Activated CD8-positive, alpha-beta memory T cell treated with anti-CD3 and anti-CD28 coated beads for 4 hours (primary cell): ENCODE measurements around the gene PJA2.

Experiments
- DNase-seq, 2 donors: peaks; one replicate each; pipeline ENCODE4 v3.0.0-alpha.2; 2020; ENCODE audit warnings: low read depth in 2 of 2

Gene PJA2

GRCh38 chr5:109350537-109351270 lies 59.1 kb downstream of the PJA2 start:
- DNase-seq, result no peak

DNA sequence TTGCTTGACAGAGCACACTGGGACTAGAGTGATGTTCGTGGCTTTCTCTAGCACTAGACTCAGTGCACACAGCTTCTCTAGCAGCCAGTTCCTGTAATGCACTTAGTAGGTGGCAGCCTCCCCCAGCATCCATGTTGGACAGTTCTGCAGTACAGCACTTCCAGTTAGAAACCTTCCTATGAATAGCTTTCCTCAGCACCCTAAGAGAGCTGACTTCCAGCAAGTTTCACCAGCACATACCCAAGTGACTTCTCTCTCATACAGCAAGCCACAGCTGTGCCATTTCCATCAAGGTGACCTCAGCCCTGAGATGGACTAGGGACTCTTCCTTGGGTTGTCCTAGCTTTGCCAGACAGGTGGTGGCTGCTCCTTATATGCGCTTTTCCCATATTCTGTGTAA lies 60.4 kb downstream of the PJA2 start:
- no peak for DNase-seq

- no peak for DNase-seq
Observed at GRCh38 chr5:109347252-109347888, 62.4 kb downstream of the PJA2 start.

- DNase-seq, result no peak
Observed at GRCh38 chr5:109345699-109346098, 64.1 kb downstream of the PJA2 start.

- no peak for DNase-seq
Observed at GRCh38 chr5:109340351-109340750, 69.4 kb downstream of the PJA2 start.

- no peak for DNase-seq
Observed at GRCh38 chr5:109335114-109335513, 74.7 kb downstream of the PJA2 start.

DNA sequence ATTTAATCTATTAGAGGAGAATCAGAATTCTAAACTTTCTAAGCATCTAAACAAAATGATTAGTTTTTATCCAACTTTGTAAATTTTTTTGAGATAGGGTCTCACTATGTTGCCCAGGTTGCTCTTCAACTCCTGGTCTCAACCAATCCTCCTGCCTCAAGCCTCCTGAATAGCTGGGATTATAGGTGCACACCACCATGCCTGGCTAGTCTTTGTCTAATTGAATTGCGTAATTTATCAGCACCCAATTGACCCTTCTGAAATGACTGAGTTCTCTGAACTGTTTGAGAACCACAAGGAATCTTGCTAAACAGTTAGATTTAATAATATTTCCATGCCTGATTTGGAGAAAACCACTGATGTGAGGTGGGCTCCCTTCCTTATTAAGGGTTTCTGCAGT lies 75.7 kb downstream of the PJA2 start:
- no peak for DNase-seq

- no peak for DNase-seq
Observed at GRCh38 chr5:109329333-109330237, 80.2 kb downstream of the PJA2 start.

DNA sequence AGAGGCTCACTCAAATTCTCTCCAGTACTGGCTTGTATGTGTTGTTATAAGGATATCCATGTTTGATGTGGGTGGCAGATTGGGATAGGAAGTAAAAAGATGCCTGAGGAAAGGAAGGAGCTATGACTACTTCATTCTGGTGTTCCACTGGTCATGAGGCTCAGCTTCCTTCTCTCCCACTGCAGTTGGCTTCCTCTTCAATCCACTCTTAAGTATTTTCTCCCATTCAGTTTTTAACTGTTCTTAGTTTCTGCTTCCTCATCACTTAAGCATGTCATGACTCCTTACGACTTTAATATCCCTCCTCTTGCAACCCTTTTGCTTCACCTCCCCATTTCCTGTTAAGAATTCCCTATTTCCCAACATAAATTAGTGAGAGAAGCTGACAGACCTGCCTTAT lies 81.1 kb downstream of the PJA2 start:
- DNase-seq, result no peak

GRCh38 chr5:109327570-109327969 lies 82.2 kb downstream of the PJA2 start:
- DNase-seq, result no peak

- no peak for DNase-seq
Observed at GRCh38 chr5:109326919-109327318, 82.9 kb downstream of the PJA2 start.

- no peak for DNase-seq
Observed at GRCh38 chr5:109325456-109325855, 84.3 kb downstream of the PJA2 start.

GRCh38 chr5:109324931-109325330 lies 84.8 kb downstream of the PJA2 start:
- no peak for DNase-seq

DNA sequence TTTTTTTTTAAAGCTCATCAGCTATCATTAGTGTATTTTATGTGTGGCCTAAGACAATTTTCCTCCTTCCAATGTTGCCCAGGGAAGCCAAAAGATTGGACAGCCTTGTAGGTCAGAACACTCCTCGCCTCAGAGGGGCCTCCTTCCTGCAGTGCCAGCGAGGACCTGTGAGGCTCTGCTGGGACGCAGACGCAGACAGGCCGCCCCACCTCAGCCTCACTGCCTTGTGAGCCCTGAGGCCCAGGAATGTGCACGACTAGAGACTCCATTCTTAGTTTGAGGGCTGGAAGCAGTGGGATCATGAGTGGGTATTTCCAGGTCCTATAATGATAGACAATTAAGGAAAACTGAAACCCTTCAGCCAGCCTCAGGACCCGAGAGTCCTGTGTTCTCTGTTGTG lies 85.4 kb downstream of the PJA2 start:
- DNase-seq, result no peak

DNA sequence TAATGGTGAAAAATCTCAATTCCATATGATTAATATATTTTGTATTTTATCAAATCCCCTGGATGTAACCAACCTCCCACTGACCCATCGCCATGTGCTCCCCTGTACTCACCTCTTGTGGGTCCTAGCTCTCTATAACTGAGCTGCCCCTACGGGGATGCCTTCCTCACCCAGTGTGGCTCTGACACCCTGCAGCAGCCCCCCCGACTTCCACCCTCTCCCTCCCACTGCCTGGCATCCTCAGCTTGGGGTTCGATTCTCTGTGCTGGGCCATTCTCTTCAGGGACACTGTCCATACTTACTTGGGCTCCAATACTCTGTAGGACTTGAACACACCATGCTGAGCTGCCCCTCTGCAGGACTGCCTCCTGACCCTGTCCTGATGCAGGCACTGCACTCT lies 87.1 kb downstream of the PJA2 start:
- no peak for DNase-seq

DNA sequence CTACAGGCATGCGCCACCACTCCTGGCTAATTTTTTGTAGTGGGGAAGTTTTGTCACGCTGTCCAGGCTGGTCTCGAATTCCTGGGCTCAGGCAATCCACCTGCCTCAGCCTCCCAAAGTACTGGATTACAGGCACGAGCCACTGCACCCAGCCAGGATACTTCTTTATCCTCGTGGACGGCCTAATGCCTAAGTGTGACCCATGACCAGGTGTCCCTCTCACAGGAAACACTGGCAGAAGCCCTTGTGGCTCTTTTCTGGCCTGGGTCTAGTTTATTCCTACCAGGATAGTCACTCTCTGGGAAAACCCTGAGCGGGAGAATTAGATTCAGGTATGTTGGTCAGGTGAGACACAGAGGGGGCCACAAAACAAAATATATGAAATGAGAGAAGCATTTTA lies 90.4 kb downstream of the PJA2 start:
- no peak for DNase-seq

DNA sequence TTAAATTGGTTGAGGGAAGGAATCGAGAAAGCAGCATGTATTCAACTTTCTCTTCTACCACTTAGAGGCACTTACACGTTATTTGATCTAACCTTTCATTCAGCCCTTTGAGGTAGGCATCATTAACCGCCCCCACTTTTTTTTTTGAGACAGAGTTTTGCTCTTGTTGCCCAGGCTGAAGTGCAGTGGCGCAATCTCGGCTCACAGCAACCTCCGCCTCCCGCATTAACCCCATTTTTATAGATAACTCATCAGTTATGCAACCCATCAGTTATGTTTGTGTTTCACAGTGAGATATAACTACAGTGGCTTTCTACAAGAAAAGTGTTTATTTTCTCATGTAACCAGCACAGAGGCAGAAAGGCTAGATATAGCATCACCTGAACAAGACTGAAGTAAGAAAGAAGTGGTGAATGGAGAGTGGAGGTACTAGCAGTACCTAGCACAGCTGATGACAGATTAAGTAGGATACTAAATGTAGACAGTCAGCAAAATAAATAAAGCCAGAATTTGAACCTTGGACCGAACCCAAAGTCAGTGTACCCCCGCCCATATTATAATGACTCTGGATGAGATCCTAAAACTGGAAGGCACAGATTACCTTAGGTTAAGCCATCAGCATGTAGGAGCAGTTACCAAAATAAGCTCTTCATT lies 91.2 kb downstream of the PJA2 start:
- no peak for DNase-seq

DNA sequence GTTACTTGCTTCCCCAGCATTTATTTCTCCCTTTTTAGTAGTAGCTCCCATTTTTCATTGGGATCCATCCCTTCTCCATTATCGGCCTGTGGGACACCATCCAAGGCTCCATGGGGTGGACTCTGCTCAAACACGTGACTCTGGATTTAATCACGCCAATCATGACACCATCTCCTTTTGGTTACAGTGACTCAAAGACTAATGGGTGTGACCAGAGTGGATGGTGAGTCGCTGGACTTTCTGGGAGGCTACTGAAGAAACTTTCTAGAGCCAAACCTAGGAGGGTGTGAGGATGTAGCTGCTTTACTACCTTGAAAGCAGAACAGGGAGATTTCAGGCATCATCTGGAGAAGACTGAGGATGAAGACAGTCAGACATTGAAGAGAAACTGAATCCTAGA lies 93.1 kb downstream of the PJA2 start:
- DNase-seq, result no peak

- DNase-seq, result no peak
Observed at GRCh38 chr5:109315245-109315644, 94.5 kb downstream of the PJA2 start.

GRCh38 chr5:109313127-109313526 lies 96.6 kb downstream of the PJA2 start:
- no peak for DNase-seq

DNA sequence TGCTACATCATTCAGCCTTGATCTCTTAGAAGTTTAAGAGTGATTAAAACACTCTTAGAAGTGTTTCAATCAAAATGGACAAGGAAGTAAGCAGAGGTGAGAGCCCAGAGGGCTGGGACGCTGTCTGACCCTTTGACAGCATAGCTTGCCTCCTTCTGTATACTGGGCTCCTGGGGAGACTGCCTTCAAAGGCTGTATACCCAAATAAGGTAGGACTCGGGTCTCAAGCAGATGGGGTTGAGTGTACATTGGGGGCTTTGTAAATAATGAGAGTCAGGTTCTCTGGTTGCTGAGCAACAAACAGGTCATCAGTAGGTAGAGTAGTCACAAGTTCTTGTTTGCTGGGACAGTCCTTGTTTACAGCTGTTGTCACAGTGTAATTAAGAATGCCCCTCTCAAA lies 97.1 kb downstream of the PJA2 start:
- no peak for DNase-seq

DNA sequence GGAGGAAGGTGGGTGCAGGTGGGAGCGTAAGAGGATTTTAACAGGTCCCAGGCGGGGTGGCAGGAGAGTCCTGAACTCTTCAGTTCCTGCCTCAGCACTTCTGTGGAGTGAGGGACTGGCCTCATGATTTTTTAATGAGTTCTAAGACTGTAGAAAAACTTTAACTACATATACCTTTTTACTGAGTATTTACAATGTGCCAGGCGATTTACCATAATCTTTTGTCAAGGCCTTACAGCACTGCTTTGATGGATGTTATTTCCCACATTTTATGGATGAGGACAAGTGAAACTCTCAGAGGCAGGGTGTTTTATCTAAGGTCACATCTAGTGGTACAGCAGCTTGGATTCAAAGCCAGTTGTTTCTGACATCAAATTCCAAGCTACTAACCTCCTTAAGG lies 99.5 kb downstream of the PJA2 start:
- no peak for DNase-seq
